Mesothelial cell of epicardium (in vitro differentiated cells): Measurements from ENCODE around the gene CFAP299. TPM values are rescaled to one million over a fixed set of nuclear protein-coding genes. Genes with fewer than 3 reads are reported as not detected.
"Not testable (repeated sequence)": the region's sequence is repeated elsewhere in the genome, so short reads cannot be mapped to it uniquely, and the experiment has no call there.

Experiments
- DNase-seq, 2 experiments: peaks; one replicate each; pipeline ENCODE4 v3.0.0; 2021; ENCODE audit warnings: low spot score in 2 of 2; ENCODE audit not compliant: unreplicated experiment in 2 of 2
- H3K27ac Mint-ChIP-seq: 2 replicates; pipeline ENCODE4 v1.8.0; 2021; ENCODE audit warnings: mixed read lengths
- H3K27me3 Mint-ChIP-seq: 2 replicates; pipeline ENCODE4 v1.8.0; 2021; ENCODE audit warnings: low read depth, mixed read lengths
- H3K36me3 Mint-ChIP-seq: 2 replicates; pipeline ENCODE4 v1.8.0; 2021; ENCODE audit warnings: mixed read lengths
- H3K4me1 Mint-ChIP-seq: 2 replicates; pipeline ENCODE4 v1.8.0; 2021; ENCODE audit warnings: mixed read lengths
- H3K4me3 Mint-ChIP-seq: 2 replicates; pipeline ENCODE4 v1.8.0; 2021; ENCODE audit warnings: mild to moderate bottlenecking, moderate library complexity, mixed read lengths
- H3K9me3 Mint-ChIP-seq: 2 replicates; pipeline ENCODE4 v1.8.0; 2021; ENCODE audit warnings: mixed read lengths
- total RNA-seq: library from RNA; stranded (reverse); gene quantifications from 3 replicates; pipeline ENCODE4 v1.2.1, GENCODE V29; 2021
- TF ChIP-seq, protein P1 (sequence below): fragments of 200-600 bp; sonication (generic); IDR thresholded peaks from one replicate; pipeline ENCODE4 v1.5.0; 2021; ENCODE audit warnings: antibody characterized with exemption; ENCODE audit not compliant: unreplicated experiment

CFAP299 gene
- total RNA-seq, 1 donor from 2014 or later, result 0.22 TPM

DNA sequence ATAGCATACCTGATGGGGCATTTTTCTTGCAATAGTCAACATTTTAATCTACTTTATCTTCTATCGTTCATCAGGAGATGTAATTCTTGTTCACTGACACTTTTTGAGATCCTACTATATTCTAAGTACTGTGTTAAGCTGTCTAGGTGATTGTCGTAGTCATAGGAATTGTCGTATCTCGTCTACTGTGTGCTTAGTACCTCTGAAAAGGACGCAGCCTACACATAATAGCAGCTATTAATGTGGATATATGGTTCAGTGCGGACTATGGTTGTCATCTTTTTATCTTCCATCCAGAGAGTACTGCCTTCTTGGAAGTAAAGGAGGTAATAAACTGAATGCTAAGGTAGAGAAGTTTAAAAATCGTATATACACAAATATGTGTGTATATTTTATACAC lies 21.9 kb upstream of the CFAP299 start:
- TF ChIP-seq, protein P1, sequence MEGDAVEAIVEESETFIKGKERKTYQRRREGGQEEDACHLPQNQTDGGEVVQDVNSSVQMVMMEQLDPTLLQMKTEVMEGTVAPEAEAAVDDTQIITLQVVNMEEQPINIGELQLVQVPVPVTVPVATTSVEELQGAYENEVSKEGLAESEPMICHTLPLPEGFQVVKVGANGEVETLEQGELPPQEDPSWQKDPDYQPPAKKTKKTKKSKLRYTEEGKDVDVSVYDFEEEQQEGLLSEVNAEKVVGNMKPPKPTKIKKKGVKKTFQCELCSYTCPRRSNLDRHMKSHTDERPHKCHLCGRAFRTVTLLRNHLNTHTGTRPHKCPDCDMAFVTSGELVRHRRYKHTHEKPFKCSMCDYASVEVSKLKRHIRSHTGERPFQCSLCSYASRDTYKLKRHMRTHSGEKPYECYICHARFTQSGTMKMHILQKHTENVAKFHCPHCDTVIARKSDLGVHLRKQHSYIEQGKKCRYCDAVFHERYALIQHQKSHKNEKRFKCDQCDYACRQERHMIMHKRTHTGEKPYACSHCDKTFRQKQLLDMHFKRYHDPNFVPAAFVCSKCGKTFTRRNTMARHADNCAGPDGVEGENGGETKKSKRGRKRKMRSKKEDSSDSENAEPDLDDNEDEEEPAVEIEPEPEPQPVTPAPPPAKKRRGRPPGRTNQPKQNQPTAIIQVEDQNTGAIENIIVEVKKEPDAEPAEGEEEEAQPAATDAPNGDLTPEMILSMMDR, result no peak
- Mint-ChIP-seq H3K36me3 (no peaks in the 10 kb centered on the region), H3K27ac (no peak overlapping the region), H3K4me3 (no peak overlapping the region), H3K4me1 (peaks cover under 1% of the 10 kb centered on the region), H3K9me3 (no peaks in the 10 kb centered on the region), H3K27me3 (peaks cover 67% of the 10 kb centered on the region)
- DNase-seq, result no peak

DNA sequence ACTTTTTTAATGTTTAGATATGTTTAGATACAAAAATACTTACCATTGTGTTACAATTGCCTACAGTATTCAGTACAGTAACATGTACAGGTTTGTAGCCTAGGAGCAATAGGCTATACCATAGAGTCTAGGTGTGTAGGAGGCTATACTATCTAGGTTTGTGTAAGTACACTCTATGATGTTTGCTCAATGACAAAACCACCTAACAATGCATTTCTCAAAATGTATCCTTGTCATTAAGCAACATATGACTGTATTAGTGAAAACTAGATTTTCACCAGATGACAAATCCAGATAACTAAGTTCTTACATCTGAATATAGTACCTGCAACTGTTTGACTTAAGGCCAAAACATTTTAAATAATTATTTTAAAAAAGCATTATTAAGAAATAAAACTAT lies 19.7 kb upstream of the CFAP299 start:
- not testable (repeated sequence) for DNase-seq, H3K9me3 Mint-ChIP-seq, H3K4me1 Mint-ChIP-seq, H3K4me3 Mint-ChIP-seq, H3K27ac Mint-ChIP-seq, H3K36me3 Mint-ChIP-seq
- peaks cover 71% of the 10 kb centered on the region for H3K27me3 Mint-ChIP-seq

DNA sequence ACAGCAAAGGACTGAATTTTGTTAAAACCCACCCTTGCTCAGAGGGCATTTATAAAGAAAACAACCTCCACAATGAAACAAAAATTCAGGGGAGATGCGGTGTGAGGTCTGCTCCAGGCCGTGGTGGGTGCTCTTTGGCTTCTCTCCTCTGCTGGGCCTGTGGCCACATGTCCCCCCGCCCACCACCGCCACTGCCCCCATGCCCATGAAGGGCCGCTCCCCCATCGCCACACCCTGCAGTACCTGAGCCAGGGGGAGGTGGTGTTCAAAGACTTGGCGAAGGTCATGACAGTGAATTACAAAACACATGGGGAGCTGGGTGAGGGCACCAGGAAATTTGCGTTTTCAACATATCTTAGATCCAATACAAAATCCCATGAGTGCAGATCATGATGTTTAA lies 14.2 kb upstream of the CFAP299 start:
- no peaks in the 10 kb centered on the region for H3K36me3 Mint-ChIP-seq
- TF ChIP-seq, protein P1, result no peak
- peaks cover 58% of the 10 kb centered on the region for H3K27me3 Mint-ChIP-seq
- no peak overlapping the region for H3K27ac Mint-ChIP-seq
- no peaks in the 10 kb centered on the region for H3K9me3 Mint-ChIP-seq
- no peak overlapping the region for H3K4me3 Mint-ChIP-seq
- DNase-seq, result no peak
- H3K4me1 Mint-ChIP-seq, result no peaks in the 10 kb centered on the region

DNA sequence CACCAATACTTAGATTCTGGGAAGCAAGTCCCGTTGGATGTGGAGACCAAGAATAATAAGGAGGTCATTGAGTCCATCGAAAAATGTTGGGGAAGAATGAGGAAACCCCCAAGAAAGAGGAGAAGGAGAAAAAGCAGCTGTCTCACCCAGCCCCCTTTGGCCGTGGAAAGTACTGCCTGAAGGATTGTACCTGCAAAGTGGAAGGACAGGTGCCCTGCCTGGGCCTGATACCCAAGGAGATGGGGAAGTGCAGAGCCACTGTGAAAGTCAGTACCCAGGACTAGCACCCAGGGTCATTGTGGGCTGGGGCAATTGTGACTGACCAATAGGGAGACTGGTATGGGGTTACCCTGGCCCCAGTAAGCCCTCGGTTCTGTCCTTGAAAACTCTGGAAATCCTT lies 13.8 kb upstream of the CFAP299 start:
- H3K36me3 Mint-ChIP-seq, result no peaks in the 10 kb centered on the region
- no peak overlapping the region for H3K27ac Mint-ChIP-seq
- H3K27me3 Mint-ChIP-seq, result peaks cover 54% of the 10 kb centered on the region
- DNase-seq, result no peak
- no peak overlapping the region for H3K4me3 Mint-ChIP-seq
- no peaks in the 10 kb centered on the region for H3K4me1 Mint-ChIP-seq
- TF ChIP-seq, protein P1, result no peak
- no peaks in the 10 kb centered on the region for H3K9me3 Mint-ChIP-seq

DNA sequence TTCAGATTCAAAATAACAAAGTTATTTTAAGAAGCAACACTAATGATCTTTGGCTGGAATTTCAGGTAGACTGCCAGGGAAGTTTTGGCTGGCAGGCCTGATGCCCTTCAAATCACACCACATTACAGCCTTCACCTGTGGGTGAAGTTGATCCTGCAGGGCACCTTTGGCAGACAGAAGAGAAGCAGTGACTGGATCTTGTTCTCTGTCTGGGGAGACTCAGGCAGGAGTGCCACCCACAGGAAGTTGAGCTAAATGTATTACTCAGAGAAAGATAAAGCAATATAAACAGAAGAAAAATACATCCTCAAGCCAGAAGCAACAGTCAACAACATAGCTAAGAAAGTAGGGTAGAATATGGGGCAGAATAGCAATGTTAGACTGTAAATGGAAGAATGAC lies 12.8 kb upstream of the CFAP299 start:
- TF ChIP-seq, protein P1, result no peak
- Mint-ChIP-seq H3K27ac (no peak overlapping the region), H3K27me3 (peaks cover 44% of the 10 kb centered on the region), H3K36me3 (no peaks in the 10 kb centered on the region), H3K4me1 (no peaks in the 10 kb centered on the region), H3K4me3 (no peak overlapping the region), H3K9me3 (no peaks in the 10 kb centered on the region)
- no peak for DNase-seq

DNA sequence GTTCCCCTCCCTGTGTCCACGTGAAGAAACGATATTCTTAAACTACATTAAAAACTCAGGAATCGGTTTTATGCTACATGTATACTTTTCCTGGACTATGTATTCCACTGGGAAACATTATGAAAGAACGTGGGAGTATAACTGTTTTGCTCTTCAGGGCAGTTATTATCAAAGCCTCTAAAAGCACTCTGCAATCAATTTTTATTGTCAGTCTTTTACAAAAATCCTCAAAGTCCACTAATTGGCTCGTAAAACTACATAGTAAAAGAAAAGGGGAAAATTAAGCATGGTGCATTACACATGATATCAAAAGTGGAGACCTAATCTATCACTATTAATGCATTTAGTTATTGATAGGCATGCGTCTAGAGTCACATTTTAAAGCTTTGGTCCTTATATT lies 11.4 kb upstream of the CFAP299 start:
- Mint-ChIP-seq H3K36me3 (no peaks in the 10 kb centered on the region), H3K4me3 (no peak overlapping the region), H3K4me1 (no peaks in the 10 kb centered on the region), H3K27ac (no peak overlapping the region), H3K9me3 (no peaks in the 10 kb centered on the region), H3K27me3 (peaks cover 31% of the 10 kb centered on the region)
- no peak for DNase-seq
- TF ChIP-seq, protein P1, result no peak
